A549 (cell line): ENCODE results near the gene S100A7. TPM values are rescaled to one million over a fixed set of nuclear protein-coding genes. Genes with fewer than 3 reads are reported as not detected.

ENCODE experiments used
- ATAC-seq, 2 experiments: fragments of 200-7000 bp in 1 of 2; fragments of >200 bp in 1 of 2; cut with Nextera tagmentation in 1 of 2; cut with Tn5 transposase in 1 of 2; 3 replicates each; pipeline versions ENCODE4 v1.8.0 to v1.9.1; 2018 to 2020; ENCODE audit warnings: mild to moderate bottlenecking in 1 of 2, moderate library complexity in 1 of 2
- CTCF ChIA-PET: fragments of 300-600 bp; sonication (Branson Sonifier 250); formaldehyde crosslinking; extraction: SDS; loops from one replicate; lab custom pipeline; 2021; ENCODE audit warnings: antibody characterized with exemption, inconsistent platforms; lab: Yijun Ruan, JAX
- POLR2A ChIA-PET: fragments of 350-600 bp; formaldehyde crosslinking; extraction: SDS; loops from one replicate; lab custom pipeline; 2021; ENCODE audit warnings: antibody characterized with exemption, inconsistent platforms; lab: Yijun Ruan, JAX
- DNase-seq, 2 experiments: peaks; one replicate each; pipeline versions ENCODE4 v3.0.0 to v3.0.0-alpha.2; 2011 to 2016; ENCODE audit warnings: low read depth in 1 of 2, low spot score in 1 of 2
- FAIRE-seq: peaks from 2 replicates; lab custom pipeline; 2011; peaks lifted over from hg19 to GRCh38; lab: Jason Lieb, UNC
- H3K27ac ChIP-seq, 2 experiments: fragments of >200 bp; sonication (Bioruptor Twin); formaldehyde crosslinking; 3 replicates each; pipeline ENCODE4 v1.5.1; 2016 to 2017
- H3K4me1 ChIP-seq: fragments of >200 bp; sonication (Bioruptor Twin); formaldehyde crosslinking; 3 replicates; pipeline ENCODE4 v1.6.1; 2016
- H3K4me2 ChIP-seq: fragments of >200 bp; sonication (Bioruptor Twin); formaldehyde crosslinking; 3 replicates; pipeline ENCODE4 v1.6.1; 2016
- H3K4me3 ChIP-seq: fragments of >200 bp; sonication (Bioruptor Twin); formaldehyde crosslinking; 3 replicates; pipeline ENCODE4 v1.5.1; 2016
- H3K9me3 ChIP-seq: fragments of >200 bp; sonication (Bioruptor Twin); formaldehyde crosslinking; 3 replicates; pipeline ENCODE4 v1.6.1; 2016
- ATOH8 ChIP-seq: fragments of 250-450 bp; sonication (Bioruptor Pico); IDR thresholded peaks from 2 replicates; pipeline ENCODE4 v1.5.0; 2020; ENCODE audit warnings: low read depth, mild to moderate bottlenecking, moderate library complexity
- BHLHE40 ChIP-seq: IDR thresholded peaks from 2 replicates; pipeline ENCODE4 v1.6.1; 2012; ENCODE audit warnings: low read depth, low read length, inconsistent platforms
- CBX2 ChIP-seq: fragments of 200-600 bp; sonication (generic); IDR thresholded peaks from 2 replicates; pipeline ENCODE4 v1.6.1; 2016; ENCODE audit warnings: low read depth, mild to moderate bottlenecking, borderline replicate concordance
- E2F6 ChIP-seq: IDR thresholded peaks from 2 replicates; pipeline ENCODE4 v1.6.1; 2012; ENCODE audit warnings: low read depth, borderline replicate concordance
- ESRRA ChIP-seq: fragments of 150-350 bp; IDR thresholded peaks from 2 replicates; pipeline ENCODE4 v1.6.1; 2014; ENCODE audit warnings: mild to moderate bottlenecking, low read length, borderline replicate concordance
- FOSL2 ChIP-seq, 2 experiments: fragments of 450-650 bp in 1 of 2; fragments of >200 bp in 1 of 2; sonication (Bioruptor Twin) in 1 of 2; formaldehyde crosslinking; IDR thresholded peaks; 2 replicates each; pipeline versions ENCODE4 v1.5.0 to v1.6.1; 2016 to 2020; ENCODE audit warnings: mild to moderate bottlenecking in 1 of 2, moderate library complexity in 1 of 2
- GATA3 ChIP-seq: IDR thresholded peaks from 2 replicates; pipeline ENCODE4 v1.6.1; 2012; ENCODE audit warnings: borderline replicate concordance
- HES2 ChIP-seq: fragments of >200 bp; sonication (Bioruptor Twin); formaldehyde crosslinking; IDR thresholded peaks from 2 replicates; pipeline ENCODE4 v1.6.1; 2016
- HOXA7 ChIP-seq: fragments of 250-450 bp; sonication (Bioruptor Pico); IDR thresholded peaks from 2 replicates; pipeline ENCODE4 v1.5.0; 2020; ENCODE audit warnings: mild to moderate bottlenecking, moderate library complexity
- MAFK ChIP-seq: fragments of 450-650 bp; IDR thresholded peaks from 2 replicates; pipeline ENCODE4 v1.6.1; 2014; ENCODE audit not compliant: partially characterized antibody
- MAX ChIP-seq: IDR thresholded peaks from 2 replicates; pipeline ENCODE4 v1.6.1; 2012
- SREBF2 ChIP-seq: fragments of 450-650 bp; IDR thresholded peaks from 2 replicates; pipeline ENCODE4 v1.6.1; 2014; ENCODE audit warnings: mild to moderate bottlenecking, moderate library complexity
- TFCP2L1 ChIP-seq: fragments of 250-450 bp; sonication (Bioruptor Pico); IDR thresholded peaks from 2 replicates; pipeline ENCODE4 v1.5.0; 2021; ENCODE audit warnings: mild to moderate bottlenecking
- ZFP36 ChIP-seq: fragments of 450-650 bp; IDR thresholded peaks from 2 replicates; pipeline ENCODE4 v1.6.1; 2014; ENCODE audit warnings: borderline replicate concordance; ENCODE audit not compliant: partially characterized antibody
- ZNF302 ChIP-seq: fragments of 250-450 bp; sonication (Bioruptor Pico); IDR thresholded peaks from 2 replicates; pipeline ENCODE4 v1.9.0; 2021; ENCODE audit warnings: inconsistent platforms, mild to moderate bottlenecking, moderate library complexity
- ZSCAN20 ChIP-seq: fragments of 250-450 bp; sonication (Bioruptor Pico); IDR thresholded peaks from 2 replicates; pipeline ENCODE4 v1.8.0; 2022; ENCODE audit warnings: mild to moderate bottlenecking, moderate library complexity
- WGBS: methylation state at CpG from one replicate; pipeline ENCODE4 v1.1.6; 2017; ENCODE audit errors: missing lambda C conversion rate; 5-methylcytosine and 5-hydroxymethylcytosine counted together
- polyA plus RNA-seq, 4 experiments: library from polyadenylated mRNA; depleted of rRNA in 3 of 4; stranded (reverse); fragments of >200 nt; fragmentation: RNase III in 1 of 4; extraction: RNeasy Plus Mini Kit Qiagen cat#74134 plus additional on column Dnase treatment in 1 of 4; gene quantifications; 2 replicates in 3 of 4; 3 replicates in 1 of 4; pipeline ENCODE4 v1.2.3, GENCODE V29; 2011 to 2017

Gene S100A7
- polyA plus RNA-seq, 2 of the 4 experiments (the other 2 are of a cell fraction), result not detected

- H3K4me2 ChIP-seq, result no peak overlapping the region
- H3K27ac ChIP-seq, result no peak overlapping the region
- no peak for DNase-seq
- CTCF ChIA-PET, result interaction anchor here (0.6 to 24.0 kb wide), 7 partner anchors 8 to 1195 kb away, joined by 3 to 731 read pairs (median 6); partner anchors contain the start of genes PGLYRP4 and S100A9
- no peak overlapping the region for H3K4me3 ChIP-seq
- H3K9me3 ChIP-seq, result no peaks in the 10 kb centered on the region
- POLR2A ChIA-PET, result no interaction called here
- peak in 1 of 2 experiments; percentile 26; a peak in 1 of 6 replicates for ATAC-seq
- no peak for FAIRE-seq
- H3K4me1 ChIP-seq, result peaks cover 10% of the 10 kb centered on the region
- WGBS, result 11% methylated on average over 6 of the region's 6 CpGs
- TF ChIP-seq ZNF302 (CRISPR knock-in tag), result no peak
- TF ChIP-seq SREBF2, result no peak
- no peak for TF ChIP-seq FOSL2 (IDR thresholded peaks at IDR 0.05)
- no peak for TF ChIP-seq FOSL2 (CRISPR knock-in tag; IDR thresholded peaks at IDR 0.05)
- TF ChIP-seq ZSCAN20 (CRISPR knock-in tag), result no peak
- no peak for TF ChIP-seq BHLHE40
- no peak for TF ChIP-seq HOXA7
- no peak for TF ChIP-seq ATOH8 (CRISPR knock-in tag)
- TF ChIP-seq ESRRA, result no peak
Observed at GRCh38 chr1:153483776-153484175, 23.3 kb upstream of the S100A7 start.

GRCh38 chr1:153481124-153481523 is 20.7 kb upstream of the S100A7 start:
- FAIRE-seq (no peak), ATAC-seq (no peak), DNase-seq (no peak)
- Histone ChIP-seq H3K27ac (no peak overlapping the region), H3K4me1 (peaks cover 10% of the 10 kb centered on the region), H3K4me3 (no peak overlapping the region), H3K9me3 (no peaks in the 10 kb centered on the region), H3K4me2 (peak overlapping the region; percentile 38; the same call in 1 of the 3 replicates)
- TF ChIP-seq TFCP2L1 (CRISPR knock-in tag), result no peak
- ChIA-PET CTCF (interaction anchor here (1.6 kb wide), 1 partner anchor 15 kb away, joined by 5 read pairs; no protein-coding TSS in a partner anchor), POLR2A (no interaction called here)
- WGBS, result 4% methylated on average over 2 of the region's 2 CpGs

- no peak overlapping the region for H3K4me3 ChIP-seq
- DNase-seq, result no peak
- CTCF ChIA-PET, result interaction anchor here (0.7 to 4.1 kb wide), 7 partner anchors 10 to 131 kb away, joined by 3 to 28 read pairs (median 4); partner anchors contain the start of gene PGLYRP4
- POLR2A ChIA-PET, result no interaction called here
- no peaks in the 10 kb centered on the region for H3K9me3 ChIP-seq
- no peak; a peak in 1 of 6 replicates for ATAC-seq
- FAIRE-seq, result no peak
- 15% methylated on average over 4 of the region's 4 CpGs for WGBS
- H3K27ac ChIP-seq, result no peak overlapping the region
- TF ChIP-seq MAFK, result peak; percentile 51
- no peak for TF ChIP-seq MAX
- no peak for TF ChIP-seq GATA3
- no peak for TF ChIP-seq ESRRA
- no peak for TF ChIP-seq CBX2
- TF ChIP-seq HES2, result no peak
- TF ChIP-seq FOSL2 (IDR thresholded peaks at IDR 0.05), result no peak
- TF ChIP-seq FOSL2 (CRISPR knock-in tag; IDR thresholded peaks at IDR 0.05), result no peak
- H3K4me2 ChIP-seq, result no peak overlapping the region
- peaks cover 16% of the 10 kb centered on the region for H3K4me1 ChIP-seq
Observed at GRCh38 chr1:153478692-153479618, 18.5 kb upstream of the S100A7 start.

GRCh38 chr1:153478047-153478691 is 17.7 kb upstream of the S100A7 start:
- Histone ChIP-seq H3K4me3 (no peak overlapping the region), H3K4me2 (no peak overlapping the region), H3K27ac (peak overlapping the region in 1 of 2 experiments; percentile 30; a peak in 1 of 6 replicates), H3K9me3 (no peaks in the 10 kb centered on the region), H3K4me1 (peaks cover 19% of the 10 kb centered on the region)
- FAIRE-seq (no peak), DNase-seq (no peak), ATAC-seq (no peak)
- WGBS, result 56% methylated on average over 8 of the region's 8 CpGs
- TF ChIP-seq E2F6 (no peak), ZFP36 (peak; percentile 60)
- POLR2A ChIA-PET, result no interaction called here
- CTCF ChIA-PET, result interaction anchor here (1.2 to 4.1 kb wide), 5 partner anchors 12 to 130 kb away, joined by 3 to 28 read pairs (median 16); partner anchors contain the start of gene PGLYRP4
